ACC112 (cell line): ENCODE data around the gene SETD2.

Experiments used
- H2AFZ ChIP-seq: fragments of 200-600 bp; sonication (generic); one replicate; pipeline ENCODE4 v1.6.0; 2017; ENCODE audit warnings: antibody characterized with exemption, low read length; ENCODE audit not compliant: unreplicated experiment
- H3K27ac ChIP-seq: fragments of 200-600 bp; sonication (generic); 2 replicates; pipeline ENCODE4 v1.5.1; 2014; ENCODE audit warnings: low read depth, mild to moderate bottlenecking, antibody characterized with exemption, low read length, moderate library complexity
- H3K27me3 ChIP-seq: fragments of 200-600 bp; sonication (generic); 2 replicates; pipeline ENCODE4 v1.6.1; 2014; ENCODE audit warnings: mild to moderate bottlenecking, antibody characterized with exemption, low read length, moderate library complexity, mixed read lengths; ENCODE audit not compliant: insufficient read depth
- H3K36me3 ChIP-seq: fragments of 200-600 bp; sonication (generic); 2 replicates; pipeline ENCODE4 v1.6.1; 2016; ENCODE audit warnings: mild to moderate bottlenecking, antibody characterized with exemption, low read length, moderate library complexity, mixed read lengths; ENCODE audit not compliant: insufficient read depth
- H3K4me1 ChIP-seq: fragments of 200-600 bp; sonication (generic); one replicate; pipeline ENCODE4 v1.6.1; 2016; ENCODE audit warnings: low read length, mixed read lengths; ENCODE audit not compliant: insufficient read depth, unreplicated experiment, control insufficient read depth
- H3K4me3 ChIP-seq: fragments of 200-600 bp; sonication (generic); 2 replicates; pipeline ENCODE4 v1.5.1; 2014; ENCODE audit warnings: mild to moderate bottlenecking, low read depth, low read length
- H3K79me2 ChIP-seq: fragments of 200-600 bp; sonication (generic); one replicate; pipeline ENCODE4 v1.6.0; 2016; ENCODE audit warnings: low read length; ENCODE audit not compliant: control insufficient read depth, unreplicated experiment, insufficient read depth

SETD2 gene

GRCh38 chr3:47010910-47011309 lies 153.0 kb downstream of the SETD2 start:
- Histone ChIP-seq H3K36me3 (no peaks in the 10 kb centered on the region), H3K4me1 (peaks cover 3% of the 10 kb centered on the region), H3K79me2 (no peaks in the 10 kb centered on the region), H2AFZ (no peak overlapping the region), H3K27me3 (no peaks in the 10 kb centered on the region), H3K4me3 (no peak overlapping the region), H3K27ac (no peak overlapping the region)

GRCh38 chr3:47010111-47010712 lies 153.7 kb downstream of the SETD2 start:
- Histone ChIP-seq H3K4me3 (peak overlapping the region; percentile 83), H3K36me3 (no peaks in the 10 kb centered on the region), H3K27me3 (no peaks in the 10 kb centered on the region), H2AFZ (peak overlapping the region; percentile 83), H3K27ac (no peak overlapping the region), H3K79me2 (no peaks in the 10 kb centered on the region), H3K4me1 (peaks cover 3% of the 10 kb centered on the region)

GRCh38 chr3:47009225-47010110 lies 154.4 kb downstream of the SETD2 start:
- H3K36me3 ChIP-seq = no peaks in the 10 kb centered on the region
- no peaks in the 10 kb centered on the region for H3K27me3 ChIP-seq
- peak overlapping the region; percentile 83 for H3K4me3 ChIP-seq
- H3K27ac ChIP-seq = peak overlapping the region; percentile 58; the same call in 1 of the 2 replicates
- H2AFZ ChIP-seq = peak overlapping the region; percentile 83
- H3K4me1 ChIP-seq = peaks cover 3% of the 10 kb centered on the region
- no peaks in the 10 kb centered on the region for H3K79me2 ChIP-seq

GRCh38 chr3:47008851-47009224 lies 155.1 kb downstream of the SETD2 start:
- Histone ChIP-seq H3K36me3 (no peaks in the 10 kb centered on the region), H3K4me1 (peaks cover 3% of the 10 kb centered on the region), H3K27me3 (no peaks in the 10 kb centered on the region), H2AFZ (peak overlapping the region; percentile 58), H3K79me2 (no peaks in the 10 kb centered on the region), H3K27ac (no peak overlapping the region), H3K4me3 (peak overlapping the region; percentile 83)

GRCh38 chr3:47008234-47008796 lies 155.6 kb downstream of the SETD2 start:
- Histone ChIP-seq H3K4me3 (peak overlapping the region; percentile 83; the same call in 1 of the 2 replicates), H3K79me2 (no peaks in the 10 kb centered on the region), H3K36me3 (no peaks in the 10 kb centered on the region), H3K4me1 (peaks cover 3% of the 10 kb centered on the region), H3K27me3 (no peaks in the 10 kb centered on the region), H3K27ac (no peak overlapping the region), H2AFZ (no peak overlapping the region)

- Histone ChIP-seq H3K27ac (no peak overlapping the region), H3K36me3 (no peaks in the 10 kb centered on the region), H3K4me3 (no peak overlapping the region), H3K27me3 (no peaks in the 10 kb centered on the region), H3K4me1 (peaks cover 3% of the 10 kb centered on the region), H3K79me2 (no peaks in the 10 kb centered on the region), H2AFZ (no peak overlapping the region)
These were observed 156.3 kb downstream of the SETD2 start for GRCh38 chr3:47007482-47008233.

- H2AFZ ChIP-seq = no peak overlapping the region
- no peaks in the 10 kb centered on the region for H3K27me3 ChIP-seq
- H3K27ac ChIP-seq = no peak overlapping the region
- H3K4me3 ChIP-seq = no peak overlapping the region
- H3K4me1 ChIP-seq = peaks cover 3% of the 10 kb centered on the region
- H3K79me2 ChIP-seq = no peaks in the 10 kb centered on the region
- H3K36me3 ChIP-seq = no peaks in the 10 kb centered on the region
These were observed 156.9 kb downstream of the SETD2 start for GRCh38 chr3:47007001-47007400.

- no peak overlapping the region for H3K27ac ChIP-seq
- no peak overlapping the region for H2AFZ ChIP-seq
- no peaks in the 10 kb centered on the region for H3K27me3 ChIP-seq
- H3K4me3 ChIP-seq = no peak overlapping the region
- peaks cover 3% of the 10 kb centered on the region for H3K4me1 ChIP-seq
- H3K79me2 ChIP-seq = no peaks in the 10 kb centered on the region
- H3K36me3 ChIP-seq = no peaks in the 10 kb centered on the region
These were observed 157.7 kb downstream of the SETD2 start for GRCh38 chr3:47006145-47006651.

- Histone ChIP-seq H3K27me3 (no peaks in the 10 kb centered on the region), H3K36me3 (no peaks in the 10 kb centered on the region), H3K79me2 (no peaks in the 10 kb centered on the region), H3K4me3 (no peak overlapping the region), H3K4me1 (peaks cover 7% of the 10 kb centered on the region), H3K27ac (no peak overlapping the region), H2AFZ (no peak overlapping the region)
These were observed 158.4 kb downstream of the SETD2 start for GRCh38 chr3:47005212-47006144.
